GM19397 (cell line): ENCODE measurements around the gene DDX20.

Experiments
- ATAC-seq: cut with Tn5 transposase; IDR thresholded peaks from one replicate; pipeline ENCODE4 v1.9.1; 2021; ENCODE audit warnings: mild to moderate bottlenecking, moderate library complexity; ENCODE audit not compliant: unreplicated experiment

Gene DDX20

GRCh38 chr1:111747282-111747734 lies 8.4 kb upstream of the DDX20 start:
- ATAC-seq = no peak

GRCh38 chr1:111747947-111748346 lies 7.8 kb upstream of the DDX20 start:
- no peak for ATAC-seq

GRCh38 chr1:111749628-111750027 lies 6.1 kb upstream of the DDX20 start:
- no peak for ATAC-seq

- ATAC-seq = no peak
These were observed 4.8 kb upstream of the DDX20 start for GRCh38 chr1:111750856-111751255.

- ATAC-seq = no peak
These were observed 3.7 kb upstream of the DDX20 start for GRCh38 chr1:111751906-111752575.

- peak; percentile 4 for ATAC-seq
These were observed 744 bp upstream of the DDX20 start for GRCh38 chr1:111754984-111755330.

GRCh38 chr1:111756124-111756513 lies 418 bp downstream of the DDX20 start:
- ATAC-seq = peak; percentile 19

- ATAC-seq = no peak
These were observed 2.7 kb downstream of the DDX20 start for GRCh38 chr1:111758373-111758772.

GRCh38 chr1:111761717-111762116 lies 6.0 kb downstream of the DDX20 start:
- no peak for ATAC-seq

- no peak for ATAC-seq
These were observed 6.6 kb downstream of the DDX20 start for GRCh38 chr1:111762332-111762731.

- no peak for ATAC-seq
These were observed 12.3 kb downstream of the DDX20 start for GRCh38 chr1:111768023-111768422.

GRCh38 chr1:111768625-111769024 lies 12.9 kb downstream of the DDX20 start:
- ATAC-seq = no peak

GRCh38 chr1:111769517-111770146 lies 13.9 kb downstream of the DDX20 start:
- no peak for ATAC-seq

- ATAC-seq = no peak
These were observed 15.2 kb downstream of the DDX20 start for GRCh38 chr1:111770916-111771315.

- ATAC-seq = no peak
These were observed 20.3 kb downstream of the DDX20 start for GRCh38 chr1:111775966-111776365.

- no peak for ATAC-seq
These were observed 20.7 kb downstream of the DDX20 start for GRCh38 chr1:111776391-111776790.

GRCh38 chr1:111776861-111777260 lies 21.2 kb downstream of the DDX20 start:
- ATAC-seq = no peak

- ATAC-seq = no peak
These were observed 21.6 kb downstream of the DDX20 start for GRCh38 chr1:111777301-111777700.

GRCh38 chr1:111778066-111778465 lies 22.4 kb downstream of the DDX20 start:
- ATAC-seq = no peak

GRCh38 chr1:111778541-111779051 lies 22.9 kb downstream of the DDX20 start:
- ATAC-seq = no peak

GRCh38 chr1:111779546-111779945 lies 23.8 kb downstream of the DDX20 start:
- ATAC-seq = no peak

GRCh38 chr1:111784273-111784901 lies 28.7 kb downstream of the DDX20 start:
- no peak for ATAC-seq
